ENCODE data around the gene REEP1. TPM values are rescaled to one million over a fixed set of nuclear protein-coding genes. Genes with fewer than 3 reads are reported as not detected.

Gene REEP1
- total RNA-seq, 1 experiment from 2014 or later: 0.23 TPM

GRCh38 chr2:86214503-86214832 is 123.0 kb downstream of the REEP1 start:
- Histone ChIP-seq H3K36me3 (ENCODE audit: control insufficient read depth, insufficient read depth, low read length) (peaks cover 24% of the 10 kb centered on the region), H3K27me3 (ENCODE audit: control insufficient read depth, insufficient read depth, low read length) (no peaks in the 10 kb centered on the region), H3K4me3 (ENCODE audit: low read depth in 2 of 2, low read length in 2 of 2) (no peak overlapping the region), H3K9me3 (ENCODE audit: control insufficient read depth, insufficient read depth, low read depth, low read length) (no peaks in the 10 kb centered on the region), H3K27ac (ENCODE audit: low read length) (no peak overlapping the region), H3K4me1 (ENCODE audit: control insufficient read depth, insufficient read depth, low read length) (no peaks in the 10 kb centered on the region; the same call in 1 of the 2 replicates)
- in situ Hi-C loops (cut with HindIII; ENCODE audit: low pct_unique_long_range_greater_than_20kb, low sequenced_read_pairs): no loop called here
- no TSS peak for BruUV-seq (replicated peaks)
- intact Hi-C loops (cut with micrococcal nuclease; ENCODE audit: unreplicated experiment): no loop called here
- ATAC-seq (no peak), DNase-seq (ENCODE audit: low read depth, low spot score) (no peak)
- ChIA-PET CTCF (interaction anchor here (0.6 kb wide), 1 partner anchor 48 kb away, joined by 4 read pairs; no protein-coding TSS in a partner anchor), POLR2A (interaction anchor here (0.6 kb wide), 1 partner anchor 142 kb away, joined by 6 read pairs; no protein-coding TSS in a partner anchor)
- TF ChIP-seq TCF7L2 (IDR thresholded peaks at IDR 0.05; ENCODE audit: low read depth, low read length) (no peak), POLR2AphosphoS5 (IDR thresholded peaks at IDR 0.05; ENCODE audit: low read depth, low read length) (no peak), CTCF (IDR thresholded peaks at IDR 0.05) (no peak), SIN3A (IDR thresholded peaks at IDR 0.05; ENCODE audit: borderline replicate concordance, insufficient read depth, low read depth, low read length) (no peak), REST (IDR thresholded peaks at IDR 0.05; ENCODE audit: insufficient read depth in 1 of 2, low read depth in 2 of 2, low read length in 1 of 2) (no peak)

GRCh38 chr2:86213699-86214502 is 123.5 kb downstream of the REEP1 start:
- no peaks in the 10 kb centered on the region; the same call in 1 of the 2 replicates for H3K4me1 ChIP-seq (ENCODE audit: control insufficient read depth, insufficient read depth, low read length)
- DNase-seq (ENCODE audit: low read depth, low spot score) (no peak), ATAC-seq (no peak)
- H3K36me3 ChIP-seq (ENCODE audit: control insufficient read depth, insufficient read depth, low read length): peaks cover 30% of the 10 kb centered on the region
- no peak for TF ChIP-seq TCF7L2 (IDR thresholded peaks at IDR 0.05; ENCODE audit: low read depth, low read length)
- no peak for TF ChIP-seq REST (IDR thresholded peaks at IDR 0.05; ENCODE audit: insufficient read depth in 1 of 2, low read depth in 2 of 2, low read length in 1 of 2)
- 0 out of 2 replicates have a peak, but pooled peaks have one; percentile 22 for TF ChIP-seq POLR2AphosphoS5 (IDR thresholded peaks at IDR 0.05; ENCODE audit: low read depth, low read length)
- in situ Hi-C loops (cut with HindIII; ENCODE audit: low pct_unique_long_range_greater_than_20kb, low sequenced_read_pairs): no loop called here
- H3K27me3 ChIP-seq (ENCODE audit: control insufficient read depth, insufficient read depth, low read length): no peaks in the 10 kb centered on the region
- BruUV-seq (replicated peaks): no TSS peak
- CTCF ChIA-PET: interaction anchor here (0.6 kb wide), 1 partner anchor 31 kb away, joined by 3 read pairs; no protein-coding TSS in a partner anchor
- H3K4me3 ChIP-seq (ENCODE audit: low read depth in 2 of 2, low read length in 2 of 2): no peak overlapping the region
- intact Hi-C loops (cut with micrococcal nuclease; ENCODE audit: unreplicated experiment): no loop called here
- H3K27ac ChIP-seq (ENCODE audit: low read length): no peak overlapping the region
- POLR2A ChIA-PET: interaction anchor here (0.6 kb wide), 1 partner anchor 142 kb away, joined by 6 read pairs; no protein-coding TSS in a partner anchor
- H3K9me3 ChIP-seq (ENCODE audit: control insufficient read depth, insufficient read depth, low read depth, low read length): no peaks in the 10 kb centered on the region

Data from Panc1 (cell line).